Activated CD8-positive, alpha-beta memory T cell treated with anti-CD3 and anti-CD28 coated beads for 4 hours (primary cell): ENCODE data around the gene TAGLN2.

Source experiments
- DNase-seq, 2 donors: peaks; one replicate each; pipeline ENCODE4 v3.0.0-alpha.2; 2020; ENCODE audit warnings: low read depth in 2 of 2

The TAGLN2 gene

GRCh38 chr1:159924791-159925718, at the start of gene TAGLN2:
Gene TAGLN2 (minus strand): TSS chr1:159925507. CDS start chr1:159920509, 4,998 bp downstream.
- peak; percentile 77 to 81 for DNase-seq

DNA sequence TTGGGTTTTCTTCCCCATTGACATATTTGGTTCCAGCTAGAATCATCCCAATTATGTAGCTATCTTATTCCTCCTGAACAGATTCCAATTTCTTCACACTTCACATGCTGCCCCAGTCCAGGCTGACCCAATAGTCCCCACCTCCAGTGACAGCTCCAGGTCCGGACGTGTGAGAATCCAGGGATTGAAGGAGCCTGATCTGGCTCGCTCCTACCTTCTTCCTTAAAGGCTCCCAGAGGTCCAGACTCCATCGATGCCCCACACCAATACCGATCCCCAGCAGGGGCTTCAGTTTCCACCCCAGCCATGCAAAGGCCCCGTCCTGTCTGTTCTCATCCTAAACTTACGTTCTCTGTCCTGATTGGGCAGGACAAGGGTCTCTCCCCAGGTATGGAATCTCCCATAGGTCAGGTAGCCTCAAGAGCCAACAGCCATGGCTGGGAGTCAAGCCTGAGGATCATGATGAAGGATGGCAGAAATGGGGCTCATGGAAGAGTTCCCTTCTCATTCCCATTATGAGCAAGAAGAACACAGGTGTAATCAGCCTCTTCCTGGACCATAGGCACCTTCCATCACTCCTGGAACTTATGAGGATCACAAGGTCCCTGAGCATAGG, 49.2 kb upstream of the TAGLN2 start:
- no peak for DNase-seq

DNA sequence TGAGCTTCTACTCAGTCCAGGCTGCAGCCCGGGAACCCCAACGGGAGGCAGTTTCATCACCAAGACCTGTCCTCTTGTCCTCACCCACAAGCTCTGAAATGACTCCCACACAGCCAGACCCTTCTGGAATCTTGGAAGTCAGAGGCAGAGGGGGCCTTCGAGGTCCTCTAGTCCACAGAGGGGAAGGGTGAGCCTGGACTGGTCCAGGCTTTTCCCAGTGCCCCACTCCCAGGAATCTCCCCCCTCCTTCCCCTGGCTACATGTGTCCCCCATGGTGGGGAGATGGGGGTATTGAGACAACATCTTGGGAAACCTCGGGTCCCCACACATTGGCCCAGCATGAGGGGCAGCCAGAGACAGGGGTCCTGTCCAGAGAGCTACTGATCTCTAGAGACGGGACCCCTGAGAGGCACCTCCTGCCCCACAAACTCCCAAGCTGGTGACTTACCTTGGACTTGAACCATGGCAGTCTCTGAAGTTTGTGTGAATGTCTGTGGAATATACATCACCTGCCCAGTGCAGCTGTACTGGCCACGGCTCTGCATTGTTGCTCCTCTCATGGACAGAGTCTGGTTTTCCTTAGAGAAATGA, 48.1 kb upstream of the TAGLN2 start:
- no peak for DNase-seq

DNA sequence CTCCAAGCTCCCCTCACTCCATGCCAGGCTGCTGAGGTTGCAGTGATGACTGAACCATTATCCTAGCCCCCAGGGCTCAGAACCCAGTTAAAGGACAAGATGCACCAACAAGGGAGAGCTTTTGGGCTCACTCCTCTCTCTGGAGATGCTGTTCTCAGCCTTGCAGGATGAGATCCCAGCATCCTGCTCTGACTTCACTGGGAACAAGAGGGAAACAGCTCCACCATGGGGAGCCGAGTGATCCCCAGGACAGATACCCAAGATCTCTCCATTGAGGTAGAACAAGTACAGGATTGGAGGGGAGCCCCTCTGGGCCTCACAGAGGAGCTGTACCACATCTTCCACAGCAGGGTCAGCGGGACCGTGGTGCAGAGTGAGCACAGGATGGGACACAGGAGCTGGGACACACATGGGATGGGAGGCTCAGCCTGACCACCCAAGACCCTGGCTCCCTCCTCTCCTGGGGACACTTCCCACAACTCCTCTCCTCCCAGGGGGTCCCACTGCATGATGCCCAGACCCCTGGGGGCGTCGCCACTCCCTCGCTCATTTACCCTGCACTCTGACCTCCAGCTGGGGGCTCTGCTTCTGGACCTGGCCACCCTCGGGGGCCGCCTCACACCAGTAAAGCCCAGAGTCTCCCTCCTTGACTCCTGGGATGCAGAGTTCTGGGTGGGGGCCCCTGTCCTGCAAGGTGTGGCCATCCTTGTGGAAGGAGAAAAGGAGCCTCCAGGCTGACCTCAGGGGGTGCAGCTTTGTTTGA, 47.3 kb upstream of the TAGLN2 start:
- DNase-seq: no peak

GRCh38 chr1:159970932-159971342, 45.6 kb upstream of the TAGLN2 start:
- DNase-seq: no peak

GRCh38 chr1:159968901-159969300, 43.6 kb upstream of the TAGLN2 start:
- no peak for DNase-seq

- no peak for DNase-seq
Observed at GRCh38 chr1:159965263-159965662, 40.0 kb upstream of the TAGLN2 start.

- no peak for DNase-seq
Observed at GRCh38 chr1:159964144-159964543, 38.8 kb upstream of the TAGLN2 start.

DNA sequence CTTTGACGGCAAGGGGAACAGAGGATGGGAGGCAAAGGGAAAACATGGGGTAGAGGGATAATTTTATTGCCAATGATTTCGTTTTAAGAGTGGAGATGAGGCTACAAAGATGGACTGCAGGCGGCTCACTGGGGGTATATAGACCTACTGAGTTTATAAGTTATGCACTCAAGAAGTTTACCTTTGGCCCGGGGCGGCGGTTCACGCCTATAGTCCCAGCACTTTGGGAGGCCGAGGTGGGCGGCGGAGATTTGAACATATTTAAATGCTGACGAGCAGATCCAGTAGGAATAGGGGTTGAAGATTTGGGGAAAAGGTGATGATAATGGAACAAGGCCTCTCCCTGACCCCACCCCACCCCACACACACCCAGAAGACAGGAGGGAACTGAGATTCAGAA, 36.9 kb upstream of the TAGLN2 start:
- no peak for DNase-seq

DNA sequence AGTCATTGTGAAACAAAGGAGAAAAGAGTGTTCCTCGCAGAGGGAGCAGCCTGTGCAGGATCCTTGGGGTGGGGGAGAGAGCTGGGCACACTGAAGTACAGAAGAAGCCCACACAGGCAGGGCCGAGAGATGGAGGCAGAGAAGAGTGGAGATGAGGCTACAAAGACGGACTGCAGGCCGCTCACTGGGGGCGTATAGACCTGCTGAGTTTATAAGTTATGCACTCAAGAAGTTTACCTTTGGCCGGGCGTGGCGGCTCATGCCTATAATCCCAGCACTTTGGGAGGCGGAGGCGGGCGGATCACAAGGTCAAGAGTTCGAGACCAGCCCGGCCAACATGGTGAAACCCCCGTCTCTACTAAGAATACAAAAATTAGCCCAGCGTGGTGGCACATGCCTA, 36.3 kb upstream of the TAGLN2 start:
- DNase-seq: no peak

DNA sequence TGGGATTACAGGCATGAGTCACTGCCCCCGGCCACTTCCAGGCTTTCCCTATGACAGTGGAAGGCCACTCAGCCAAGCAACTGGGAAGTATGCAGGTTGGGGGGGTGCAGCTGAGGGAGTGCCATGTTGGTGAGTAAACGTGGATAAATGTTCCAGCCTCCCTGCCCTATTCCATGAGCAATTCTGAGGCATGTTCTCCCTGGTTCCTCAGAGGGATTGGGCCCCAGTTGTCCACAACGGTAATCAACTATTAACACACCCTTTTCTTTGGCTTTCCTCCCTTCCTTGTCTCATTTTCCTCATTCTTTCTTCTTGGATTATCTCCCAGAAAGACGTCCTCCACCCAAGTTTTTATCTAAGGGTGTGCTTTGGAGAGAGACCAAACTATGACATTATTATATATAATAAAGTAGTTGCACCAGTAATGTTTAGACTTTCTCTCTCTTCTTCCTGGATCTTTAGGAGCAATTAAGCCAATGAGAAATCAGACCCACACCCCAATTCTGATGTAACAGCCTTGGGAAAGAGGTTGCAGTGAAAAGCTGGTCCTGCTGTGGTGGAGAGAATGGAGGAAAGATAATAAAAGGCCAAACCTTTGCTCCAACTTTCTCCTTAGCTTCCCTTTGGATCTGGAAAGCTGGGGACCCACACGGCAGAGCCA, 35.5 kb upstream of the TAGLN2 start:
- no peak for DNase-seq

GRCh38 chr1:159959451-159959850, 34.1 kb upstream of the TAGLN2 start:
- no peak for DNase-seq

DNA sequence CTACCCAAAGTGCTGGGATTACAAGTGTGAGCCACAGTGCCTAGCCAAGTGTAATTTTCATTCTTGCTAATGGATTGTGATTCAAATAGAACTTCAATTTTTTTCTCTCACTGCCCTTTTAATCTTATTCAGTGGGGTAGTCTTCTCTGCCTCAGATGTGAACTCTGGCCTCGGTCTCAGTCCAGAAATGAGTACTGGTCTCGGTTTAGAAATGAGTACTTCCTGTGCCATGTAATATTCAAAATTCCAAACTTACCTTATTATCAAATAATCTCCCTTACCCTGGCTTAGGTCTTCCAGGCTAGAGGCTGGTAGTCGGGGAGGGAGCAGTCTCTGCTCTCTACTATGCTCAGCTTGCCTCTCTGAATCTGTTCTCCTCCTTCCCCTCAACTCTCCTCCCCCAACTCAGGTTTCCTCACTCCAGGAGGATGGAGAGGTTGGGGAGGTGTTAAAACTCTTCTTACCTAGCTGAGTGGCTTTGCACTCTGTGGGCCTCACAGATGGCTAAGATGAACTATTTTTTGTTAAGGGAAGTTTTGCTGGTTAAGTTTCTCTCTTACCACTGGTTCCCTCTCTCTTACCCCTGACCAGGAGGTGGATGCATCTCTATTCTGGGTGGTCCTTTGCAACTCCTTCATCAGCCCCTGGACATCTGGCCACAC, 33.5 kb upstream of the TAGLN2 start:
- no peak for DNase-seq

DNA sequence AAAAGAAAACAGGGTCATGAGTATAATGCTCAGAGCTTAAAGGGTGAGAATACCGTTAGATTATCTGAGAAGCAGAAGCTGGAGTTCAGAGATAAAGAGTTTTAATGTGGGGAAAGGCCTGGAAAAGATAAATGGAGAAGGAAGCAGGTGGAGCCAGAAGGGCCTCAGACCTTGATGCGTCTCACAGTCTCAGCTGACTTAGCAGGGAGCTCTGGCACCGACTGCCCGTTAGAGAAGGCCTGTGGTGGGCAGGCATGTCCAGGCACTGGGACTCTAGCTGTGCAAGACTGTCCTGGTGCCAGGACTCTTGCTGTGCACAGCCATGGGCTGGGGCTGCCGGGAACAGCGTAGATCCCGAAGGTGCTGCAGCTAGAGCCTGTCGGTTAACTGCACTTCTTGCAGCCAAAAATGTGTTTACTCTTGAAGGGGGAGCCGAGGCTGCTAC, 32.5 kb upstream of the TAGLN2 start:
- no peak for DNase-seq

DNA sequence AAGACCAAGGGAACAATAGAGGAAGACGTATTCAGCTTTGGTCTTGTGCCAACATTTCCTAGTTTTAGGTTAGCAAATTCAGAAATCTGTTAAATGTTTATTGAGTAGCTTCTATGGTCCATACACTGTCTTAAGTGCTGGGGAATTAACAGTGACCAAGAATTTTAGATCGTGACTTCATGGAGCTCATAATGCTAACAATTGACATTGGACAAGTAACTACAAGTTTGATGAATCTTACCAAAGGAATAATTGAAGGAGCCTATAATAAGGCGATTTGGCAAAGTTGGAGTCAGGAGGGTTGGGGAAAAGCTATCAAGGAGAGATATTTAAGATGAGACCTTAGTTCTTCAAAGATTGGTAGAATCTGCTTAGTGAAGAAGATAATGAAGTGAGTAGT, 30.1 kb upstream of the TAGLN2 start:
- DNase-seq: no peak

GRCh38 chr1:159953536-159954515, 28.5 kb upstream of the TAGLN2 start, which contains the start of gene SLAMF9:
Gene SLAMF9 (minus strand): TSS chr1:159954237. CDS start chr1:159954137, 100 bp downstream.
- no peak for DNase-seq

DNA sequence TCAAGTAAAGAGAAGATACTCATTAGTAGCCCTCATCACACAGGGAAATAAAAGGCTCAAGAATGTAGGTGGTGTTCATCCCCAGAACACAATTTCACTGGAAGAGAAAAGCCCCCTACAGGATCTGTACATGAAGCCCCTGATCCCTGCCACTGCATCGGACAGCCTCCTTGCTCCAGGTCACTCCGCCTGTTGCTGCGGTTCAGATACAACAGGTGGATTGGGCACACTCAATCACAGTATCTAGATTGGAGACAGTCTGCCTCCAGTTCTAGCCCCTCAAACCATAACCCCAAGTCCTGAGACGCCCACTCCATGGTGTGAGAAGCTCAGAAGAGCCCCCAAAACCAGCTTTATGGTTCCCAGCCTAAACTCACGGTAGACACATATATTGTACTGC, 27.6 kb upstream of the TAGLN2 start:
- DNase-seq: no peak

DNA sequence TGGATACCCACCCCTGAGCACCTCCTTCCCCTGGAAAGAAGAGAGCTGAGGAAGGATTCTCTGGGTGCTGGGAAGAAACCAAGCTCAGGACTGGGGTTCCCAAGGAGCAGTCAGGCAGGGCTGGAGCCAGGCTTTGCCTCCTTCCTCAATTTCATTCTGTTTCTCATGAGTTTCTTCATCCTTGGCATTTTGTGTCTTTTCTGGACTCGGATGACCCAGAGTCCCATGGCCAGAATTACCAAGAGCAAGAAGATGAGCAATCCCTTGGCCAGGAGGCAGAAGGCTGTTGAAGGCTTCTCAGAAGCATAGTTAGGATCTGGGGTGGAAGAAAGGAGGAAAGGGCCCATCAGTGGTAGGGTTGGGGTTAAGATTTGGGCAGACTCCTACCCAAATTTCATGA, 26.2 kb upstream of the TAGLN2 start:
- DNase-seq: no peak

DNA sequence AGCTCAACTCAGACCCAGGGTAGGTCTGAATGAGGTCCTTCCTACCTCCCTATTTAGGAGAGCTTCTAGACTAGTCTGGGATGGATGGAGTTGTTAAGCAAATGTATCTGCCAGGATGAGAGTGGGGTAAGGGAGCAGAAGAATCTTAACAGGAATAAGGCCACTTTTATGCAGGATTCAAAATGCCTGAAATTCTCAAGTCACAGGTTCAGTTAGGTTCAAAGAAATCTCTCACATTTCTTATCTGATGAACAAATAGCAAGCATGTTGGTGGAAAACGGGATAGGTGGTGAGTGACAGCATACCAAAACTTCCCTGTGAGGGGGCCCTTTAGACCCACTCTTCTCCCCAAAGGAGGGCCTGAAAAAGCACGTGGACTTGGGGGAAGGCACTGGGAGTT, 25.7 kb upstream of the TAGLN2 start:
- DNase-seq: no peak

GRCh38 chr1:159949981-159950381, 24.7 kb upstream of the TAGLN2 start:
- no peak for DNase-seq
